Measurements from ENCODE around the gene DPH3.

The DPH3 gene

DNA sequence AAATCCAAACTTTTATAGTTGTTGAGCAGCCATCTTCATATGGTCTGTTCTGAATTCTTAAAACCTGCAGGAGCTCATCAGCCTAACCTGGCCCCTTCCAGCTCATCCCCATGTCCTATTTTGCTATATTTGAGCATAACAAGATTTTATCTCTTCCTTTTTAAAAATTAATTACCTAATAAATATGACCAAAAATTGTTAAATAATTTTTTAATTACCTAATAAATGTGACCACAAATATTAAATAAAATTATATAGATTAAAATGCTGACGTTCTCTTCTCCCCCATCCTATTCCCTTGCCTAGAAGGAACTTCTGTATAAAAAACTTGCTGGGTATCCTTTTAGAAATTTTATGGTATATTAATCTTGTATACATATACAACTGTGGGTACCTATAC, 44.0 kb upstream of the DPH3 start:
- TF ChIP-seq, protein P1, sequence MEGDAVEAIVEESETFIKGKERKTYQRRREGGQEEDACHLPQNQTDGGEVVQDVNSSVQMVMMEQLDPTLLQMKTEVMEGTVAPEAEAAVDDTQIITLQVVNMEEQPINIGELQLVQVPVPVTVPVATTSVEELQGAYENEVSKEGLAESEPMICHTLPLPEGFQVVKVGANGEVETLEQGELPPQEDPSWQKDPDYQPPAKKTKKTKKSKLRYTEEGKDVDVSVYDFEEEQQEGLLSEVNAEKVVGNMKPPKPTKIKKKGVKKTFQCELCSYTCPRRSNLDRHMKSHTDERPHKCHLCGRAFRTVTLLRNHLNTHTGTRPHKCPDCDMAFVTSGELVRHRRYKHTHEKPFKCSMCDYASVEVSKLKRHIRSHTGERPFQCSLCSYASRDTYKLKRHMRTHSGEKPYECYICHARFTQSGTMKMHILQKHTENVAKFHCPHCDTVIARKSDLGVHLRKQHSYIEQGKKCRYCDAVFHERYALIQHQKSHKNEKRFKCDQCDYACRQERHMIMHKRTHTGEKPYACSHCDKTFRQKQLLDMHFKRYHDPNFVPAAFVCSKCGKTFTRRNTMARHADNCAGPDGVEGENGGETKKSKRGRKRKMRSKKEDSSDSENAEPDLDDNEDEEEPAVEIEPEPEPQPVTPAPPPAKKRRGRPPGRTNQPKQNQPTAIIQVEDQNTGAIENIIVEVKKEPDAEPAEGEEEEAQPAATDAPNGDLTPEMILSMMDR (IDR thresholded peaks at IDR 0.05): no peak
- Histone ChIP-seq H3K36me3 (peaks cover 0 to 37% (median 11%) of the 10 kb centered on the region in 3 donors), H3K4me3 (no peak overlapping the region), H3K4me1 (peaks cover 0 to 5% (median 0%) of the 10 kb centered on the region in 4 donors), H3K27ac (no peak overlapping the region), H3K9me3 (no peaks in the 10 kb centered on the region), H3K27me3 (no peaks in the 10 kb centered on the region)
- intact Hi-C loops (cut with DNase I; ENCODE audit: low total_unique reads): no loop called here
- no peak for DNase-seq

DNA sequence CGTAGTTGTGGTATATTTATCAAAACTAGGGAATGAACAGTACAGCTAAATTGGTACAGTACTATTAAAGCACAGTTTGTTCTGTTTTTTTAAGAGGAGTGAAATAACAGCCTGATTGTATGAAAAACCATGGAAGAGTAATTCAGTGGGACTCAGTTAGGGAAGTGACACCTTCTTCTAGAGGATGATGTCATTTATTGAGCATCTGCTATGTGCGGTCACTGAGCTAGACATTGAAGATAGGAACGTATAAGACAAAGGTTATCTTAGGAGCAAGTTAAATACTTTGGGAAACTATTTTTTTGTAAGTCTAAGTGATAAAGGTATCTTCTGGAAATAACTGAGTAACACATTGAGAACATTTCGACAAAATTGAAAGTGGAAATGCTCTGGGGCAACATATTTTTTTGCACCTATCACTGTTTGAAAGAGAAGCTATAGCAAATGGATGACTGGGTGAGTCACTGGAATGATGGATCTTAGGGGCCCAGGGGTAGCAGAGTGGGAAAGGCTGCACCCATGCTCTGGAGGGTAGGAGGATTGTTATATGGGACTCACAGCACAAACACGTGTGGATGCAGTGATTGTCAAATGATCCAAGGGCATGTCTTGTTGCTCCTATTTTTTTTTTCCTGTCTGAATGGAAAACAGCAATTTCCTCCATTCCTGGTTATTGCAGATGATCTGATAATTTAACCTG, 43.2 kb upstream of the DPH3 start:
- intact Hi-C loops (cut with DNase I; ENCODE audit: low total_unique reads): no loop called here

DNA sequence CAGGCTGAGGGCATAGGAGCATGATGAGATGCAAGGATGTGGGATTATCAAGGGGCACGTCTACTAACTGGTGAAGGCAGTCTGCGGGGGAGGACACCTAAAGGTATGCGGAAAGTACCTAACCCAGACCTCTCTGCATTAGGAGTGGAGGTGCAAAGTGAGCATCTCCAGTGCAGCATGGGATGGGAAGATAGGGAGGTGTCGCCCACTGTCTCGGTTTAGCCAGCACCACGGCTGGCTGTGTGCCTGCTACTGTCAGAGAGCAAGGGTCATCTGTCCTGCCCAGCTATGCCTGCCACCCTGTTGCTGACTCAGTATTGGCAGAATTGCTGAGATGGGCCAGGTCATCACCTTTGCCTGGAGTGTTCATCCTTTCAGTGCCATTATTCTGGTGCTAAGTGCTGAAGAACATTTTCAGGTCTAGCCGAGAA, 40.4 kb upstream of the DPH3 start:
- H3K4me3 ChIP-seq: no peak overlapping the region
- TF ChIP-seq, protein P1 (IDR thresholded peaks at IDR 0.05): no peak
- DNase-seq: no peak
- peaks cover 0 to 46% (median 21%) of the 10 kb centered on the region in 3 donors for H3K36me3 ChIP-seq
- intact Hi-C loops (cut with DNase I; ENCODE audit: low total_unique reads): no loop called here
- H3K27ac ChIP-seq: no peak overlapping the region
- H3K4me1 ChIP-seq: no peaks in the 10 kb centered on the region
- H3K27me3 ChIP-seq: no peaks in the 10 kb centered on the region
- no peaks in the 10 kb centered on the region for H3K9me3 ChIP-seq

More for the DNA sequence above, 43.2 kb upstream of the DPH3 start:
- TF ChIP-seq, protein P1 (IDR thresholded peaks at IDR 0.05): no peak
- Histone ChIP-seq H3K36me3 (peaks cover 0 to 37% (median 8%) of the 10 kb centered on the region in 3 donors), H3K9me3 (no peaks in the 10 kb centered on the region), H3K4me1 (peaks cover 0 to 5% (median 0%) of the 10 kb centered on the region in 4 donors), H3K27ac (no peak overlapping the region), H3K27me3 (no peaks in the 10 kb centered on the region), H3K4me3 (no peak overlapping the region)
- DNase-seq: no peak

DNA sequence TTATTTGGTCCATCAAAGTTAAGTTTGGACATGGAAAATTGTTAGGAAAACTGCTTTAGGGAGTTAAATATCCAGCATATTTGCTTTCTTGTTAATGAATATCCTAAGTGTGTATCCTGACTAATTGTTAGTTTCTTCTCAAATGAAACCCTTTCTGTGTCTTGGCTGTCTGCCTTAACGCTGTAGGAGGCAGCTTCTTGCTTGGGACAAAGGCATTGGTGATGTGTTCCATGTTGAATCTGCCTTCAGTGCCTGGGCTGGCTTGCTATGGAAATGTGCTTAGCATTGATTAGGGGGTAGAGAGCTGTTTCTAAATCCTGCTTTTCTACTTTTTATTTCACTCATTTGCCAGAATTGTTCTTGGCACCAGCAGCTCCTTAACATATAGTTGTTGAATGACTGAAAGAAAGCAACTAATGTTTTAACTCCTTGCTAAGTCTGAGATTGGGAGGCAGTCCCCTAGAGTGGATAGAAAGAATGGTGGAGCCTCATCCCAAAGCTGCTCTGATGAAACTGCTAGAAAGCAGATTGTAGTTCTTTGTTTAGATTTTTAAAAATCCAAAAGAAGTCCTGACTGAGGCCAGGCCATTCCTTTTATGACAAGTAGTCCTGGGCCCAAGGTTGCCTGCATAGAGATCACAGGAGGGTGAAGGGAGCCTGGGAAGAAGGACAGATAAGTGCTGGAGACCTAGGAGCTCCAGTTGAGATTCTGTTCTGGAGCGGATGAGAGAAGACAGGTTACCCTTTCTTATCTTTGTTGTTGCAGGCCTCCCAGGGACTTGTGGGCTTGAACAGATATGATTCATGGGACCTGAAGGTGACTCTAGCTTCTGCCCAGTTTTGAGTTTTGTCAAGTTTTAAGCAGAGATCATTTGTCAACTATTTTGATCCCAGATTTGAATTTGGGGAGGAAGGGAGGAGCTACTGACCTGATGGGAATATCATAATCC, 39.6 kb upstream of the DPH3 start:
- Histone ChIP-seq H3K9me3 (no peaks in the 10 kb centered on the region), H3K4me1 (no peaks in the 10 kb centered on the region), H3K27ac (no peak overlapping the region), H3K27me3 (no peaks in the 10 kb centered on the region), H3K36me3 (peaks cover 0 to 46% (median 21%) of the 10 kb centered on the region in 3 donors), H3K4me3 (no peak overlapping the region)
- no peak for DNase-seq
- TF ChIP-seq, protein P1 (IDR thresholded peaks at IDR 0.05): no peak
- intact Hi-C loops (cut with DNase I; ENCODE audit: low total_unique reads): loop anchor here (5.0 kb wide), 1 partner anchor 558 kb away; no protein-coding TSS in a partner anchor

DNA sequence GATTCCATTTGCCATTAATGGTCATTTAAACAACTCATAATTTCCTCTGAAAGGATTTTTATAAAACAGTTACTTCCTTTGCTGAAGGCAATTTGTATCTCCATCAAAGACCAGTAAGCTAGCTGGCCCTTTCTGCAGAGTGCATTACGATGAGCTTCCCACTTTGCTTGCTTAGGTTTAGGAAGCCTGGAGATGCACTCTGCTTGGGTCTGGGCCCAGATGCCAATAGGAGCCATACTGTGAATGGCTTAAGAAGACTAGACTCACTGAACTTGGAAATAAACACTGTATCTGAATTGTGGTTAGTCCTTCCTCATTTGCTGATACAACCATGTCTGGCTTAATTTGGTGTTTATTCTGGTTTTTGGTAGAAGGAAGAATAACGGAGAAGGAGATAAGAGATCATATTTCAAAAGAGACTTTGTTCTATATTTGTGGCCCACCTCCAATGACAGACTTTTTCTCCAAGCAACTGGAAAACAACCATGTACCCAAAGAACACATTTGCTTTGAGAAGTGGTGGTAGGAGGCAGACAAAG, 38.4 kb upstream of the DPH3 start:
- H3K4me1 ChIP-seq: peaks cover 0 to 6% (median 0%) of the 10 kb centered on the region in 4 donors
- no peak overlapping the region for H3K4me3 ChIP-seq
- TF ChIP-seq, protein P1 (IDR thresholded peaks at IDR 0.05): no peak
- no peaks in the 10 kb centered on the region for H3K27me3 ChIP-seq
- H3K36me3 ChIP-seq: peaks cover 0 to 51% (median 21%) of the 10 kb centered on the region in 3 donors
- DNase-seq: no peak
- intact Hi-C loops (cut with DNase I; ENCODE audit: low total_unique reads): loop anchor here (5.0 kb wide), 1 partner anchor 559 kb away; no protein-coding TSS in a partner anchor
- H3K27ac ChIP-seq: no peak overlapping the region
- no peaks in the 10 kb centered on the region for H3K9me3 ChIP-seq

All from tibial artery (tissue), 4 donors.